Forelimb muscle (tissue), 1 donor: ENCODE results near the gene INHBB. TPM values are rescaled to one million over a fixed set of nuclear protein-coding genes. Genes with fewer than 3 reads are reported as not detected.
"Not testable (repeated sequence)": the region's sequence is repeated elsewhere in the genome, so short reads cannot be mapped to it uniquely, and the experiment has no call there.

Experiments
- DNase-seq: peaks from one replicate; pipeline ENCODE4 v3.0.0-alpha.2; 2013; ENCODE audit warnings: low read depth
- polyA plus RNA-seq: library from polyadenylated mRNA; unstranded; fragments of 120-200 nt; gene quantifications from one replicate; pipeline ENCODE4 v1.2.1, GENCODE V29; 2013; ENCODE audit not compliant: insufficient read length

Gene INHBB
- polyA plus RNA-seq, 1 donor = 0.89 TPM

GRCh38 chr2:120316071-120316470 is 29.9 kb upstream of the INHBB start:
- no peak for DNase-seq

- no peak for DNase-seq
Observed at GRCh38 chr2:120316528-120317179, 29.3 kb upstream of the INHBB start.

- DNase-seq = no peak
Observed at GRCh38 chr2:120317180-120317533, 28.8 kb upstream of the INHBB start.

- no peak for DNase-seq
Observed at GRCh38 chr2:120317916-120318315, 28.0 kb upstream of the INHBB start.

- DNase-seq = no peak
Observed at GRCh38 chr2:120318626-120319025, 27.3 kb upstream of the INHBB start.

- DNase-seq = no peak
Observed at GRCh38 chr2:120319123-120319522, 26.8 kb upstream of the INHBB start.

GRCh38 chr2:120319686-120320317 is 26.1 kb upstream of the INHBB start:
- no peak for DNase-seq

- DNase-seq = no peak
Observed at GRCh38 chr2:120320318-120320851, 25.6 kb upstream of the INHBB start.

- not testable (repeated sequence) for DNase-seq
Observed at GRCh38 chr2:120320887-120321556, 24.9 kb upstream of the INHBB start.

- DNase-seq = no peak
Observed at GRCh38 chr2:120321721-120322284, 24.1 kb upstream of the INHBB start.

GRCh38 chr2:120322329-120322728 is 23.6 kb upstream of the INHBB start:
- no peak for DNase-seq

GRCh38 chr2:120323214-120323613 is 22.7 kb upstream of the INHBB start:
- no peak for DNase-seq

GRCh38 chr2:120323807-120324399 is 22.0 kb upstream of the INHBB start:
- no peak for DNase-seq

- no peak for DNase-seq
Observed at GRCh38 chr2:120324933-120325332, 21.0 kb upstream of the INHBB start.

- DNase-seq = no peak
Observed at GRCh38 chr2:120326066-120326465, 19.9 kb upstream of the INHBB start.

- DNase-seq = no peak
Observed at GRCh38 chr2:120330946-120331822, 14.8 kb upstream of the INHBB start.

- DNase-seq = no peak
Observed at GRCh38 chr2:120331903-120332302, 14.0 kb upstream of the INHBB start.

- DNase-seq = no peak
Observed at GRCh38 chr2:120332384-120332783, 13.6 kb upstream of the INHBB start.

GRCh38 chr2:120334068-120334467 is 11.9 kb upstream of the INHBB start:
- no peak for DNase-seq

- DNase-seq = no peak
Observed at GRCh38 chr2:120336749-120337148, 9.2 kb upstream of the INHBB start.

- no peak for DNase-seq
Observed at GRCh38 chr2:120338015-120338414, 7.9 kb upstream of the INHBB start.
